Hepatocyte (in vitro differentiated cells): ENCODE measurements around the gene EFCAB6.

Experiments used
- CTCF ChIP-seq: fragments of 200-600 bp; sonication (generic); IDR thresholded peaks from 2 replicates; pipeline ENCODE4 v1.5.1; 2016; ENCODE audit warnings: antibody characterized with exemption, mild to moderate bottlenecking; ENCODE audit not compliant: poor library complexity
- EZH2 ChIP-seq: fragments of 200-600 bp; sonication (generic); IDR thresholded peaks from 2 replicates; pipeline ENCODE4 v1.6.1; 2016; ENCODE audit warnings: antibody characterized with exemption, mild to moderate bottlenecking, borderline replicate concordance

- TF ChIP-seq CTCF = no peak
- no peak for TF ChIP-seq EZH2
These were observed 104.5 kb downstream of the EFCAB6 start for GRCh38 chr22:43707648-43708047.
